Anterior cingulate cortex (tissue), 58 donors: ENCODE results near the gene ADAMTS13.
A peak's percentile ranks its signal among the peaks of the same experiment; 100 is the strongest.
"Not testable (repeated sequence)": the region's sequence is repeated elsewhere in the genome, so short reads cannot be mapped to it uniquely, and the experiment has no call there.

Source experiments
- DNase-seq, 58 donors: peaks; one replicate each; lab custom pipeline; 2025; lab: John Stamatoyannopoulos, UW

ADAMTS13 gene

DNA sequence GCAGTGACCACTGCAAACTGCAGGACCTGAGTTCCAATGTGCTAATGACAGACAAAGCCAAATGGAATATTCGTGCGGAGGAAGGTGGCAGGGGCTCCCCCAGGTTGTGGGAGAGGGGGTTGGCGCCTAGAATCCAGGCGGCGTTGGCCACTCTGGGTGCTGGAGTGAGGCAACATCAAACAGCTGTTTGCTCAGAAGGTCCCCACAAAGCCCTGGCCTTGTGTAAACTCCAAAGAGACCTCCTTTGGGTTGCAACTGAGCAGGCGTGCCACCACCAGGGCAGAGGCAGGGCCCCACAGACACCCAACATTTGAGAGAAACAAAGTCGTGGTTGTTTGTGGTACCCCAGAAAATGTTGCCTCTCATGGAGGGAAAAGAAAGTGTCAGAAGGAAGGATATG, 31.5 kb upstream of the ADAMTS13 start:
- DNase-seq, result no peak

DNA sequence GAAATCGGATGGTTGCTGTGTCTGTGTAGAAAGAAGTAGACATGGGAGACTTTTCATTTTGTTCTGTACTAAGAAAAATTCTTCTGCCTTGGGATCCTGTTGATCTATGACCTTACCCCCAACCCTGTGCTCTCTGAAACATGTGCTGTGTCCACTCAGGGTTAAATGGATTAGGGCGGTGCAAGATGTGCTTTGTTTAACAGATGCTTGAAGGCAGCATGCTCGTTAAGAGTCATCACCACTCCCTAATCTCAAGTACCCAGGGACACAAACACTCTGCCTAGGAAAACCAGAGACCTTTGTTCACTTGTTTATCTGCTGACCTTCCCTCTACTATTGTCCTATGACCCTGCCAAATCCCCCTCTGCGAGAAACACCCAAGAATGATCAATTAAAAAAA, 30.7 kb upstream of the ADAMTS13 start:
- not testable (repeated sequence) for DNase-seq

DNA sequence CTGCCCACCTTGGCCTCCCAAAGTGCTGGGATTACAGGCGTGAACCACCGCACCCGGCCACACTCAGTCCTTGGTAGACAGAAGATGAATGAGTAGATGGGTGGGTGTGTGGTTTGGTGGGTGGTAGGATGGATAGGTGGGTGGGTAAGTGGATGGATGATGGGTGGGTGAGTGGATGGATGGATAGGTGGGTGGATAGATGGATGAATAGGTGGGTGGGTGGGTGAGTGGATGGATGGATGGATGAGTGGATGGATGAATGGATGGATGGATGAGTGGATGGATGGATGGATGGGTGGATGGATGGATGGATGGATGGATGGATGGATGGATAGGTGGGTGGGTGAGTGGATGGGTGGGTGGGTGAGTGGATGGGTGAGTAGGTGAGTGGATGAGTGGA, 29.9 kb upstream of the ADAMTS13 start:
- not testable (repeated sequence) for DNase-seq

DNA sequence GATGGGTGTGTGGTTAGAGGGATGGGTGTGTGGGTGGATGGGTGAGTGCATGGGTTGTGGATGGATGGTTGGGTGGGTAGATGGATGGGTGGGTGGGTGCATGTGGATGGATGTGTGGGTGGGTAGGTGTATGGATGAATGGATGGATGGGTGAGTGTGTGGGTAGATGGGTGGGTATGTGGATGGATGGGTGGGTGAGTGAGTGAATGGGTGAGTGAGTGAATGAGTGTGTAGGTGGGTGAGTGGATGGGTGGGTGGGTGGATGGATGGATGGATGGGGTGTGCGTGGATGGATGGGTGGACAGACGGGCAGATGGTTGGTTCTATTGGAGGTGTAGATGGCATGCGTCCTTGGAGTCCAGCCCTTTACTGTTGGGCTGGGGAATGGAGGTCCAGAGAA, 28.8 kb upstream of the ADAMTS13 start:
- no peak for DNase-seq

DNA sequence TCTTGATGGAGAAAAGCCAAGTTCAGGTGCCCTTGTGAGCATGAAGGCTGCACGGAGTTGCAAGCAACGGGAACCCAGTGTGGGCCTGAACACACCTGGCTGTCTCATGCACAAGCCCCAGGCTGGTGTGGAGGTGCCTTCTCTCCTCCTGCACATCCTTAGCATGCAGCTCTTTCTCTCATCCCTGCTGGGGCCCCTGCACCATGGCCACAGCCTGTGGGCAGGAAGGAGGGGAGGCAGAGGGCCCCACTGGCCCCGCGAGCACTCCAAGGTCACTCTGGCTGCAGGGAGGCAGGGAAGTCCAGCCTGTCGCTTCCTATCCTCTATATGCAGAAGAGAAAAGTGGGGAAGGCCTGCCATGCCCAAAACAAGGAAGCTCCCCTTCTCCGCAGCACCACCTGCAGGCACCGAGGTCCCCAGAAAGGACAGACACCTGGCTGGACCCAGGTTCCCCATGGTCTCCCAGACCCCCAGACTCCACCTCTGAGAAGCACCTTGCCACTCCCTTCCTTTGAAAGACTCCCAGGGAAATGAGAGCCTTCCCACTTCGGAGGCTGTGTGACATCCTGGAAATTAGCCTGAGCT, 27.4 kb upstream of the ADAMTS13 start:
- no peak for DNase-seq

DNA sequence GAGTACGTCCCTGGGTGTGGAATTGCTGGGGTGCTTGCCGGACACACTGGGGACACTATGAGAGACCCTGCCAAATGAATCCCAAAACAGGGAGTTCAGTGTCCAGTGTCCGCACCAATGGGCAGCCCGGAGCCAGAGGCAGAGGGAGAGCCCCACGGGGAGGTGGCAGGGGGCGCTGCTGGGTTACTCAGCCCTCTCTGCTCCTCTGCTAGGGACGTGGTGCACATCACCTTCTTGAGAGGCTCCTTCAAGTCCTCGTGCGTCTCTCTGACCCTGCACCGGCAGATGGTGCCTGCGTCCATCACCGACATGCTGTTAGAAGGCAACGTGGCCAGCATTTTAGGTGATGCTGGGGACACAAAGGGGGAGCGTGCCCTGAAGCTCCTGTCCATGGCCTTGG, 25.2 kb upstream of the ADAMTS13 start:
- DNase-seq, result no peak

DNA sequence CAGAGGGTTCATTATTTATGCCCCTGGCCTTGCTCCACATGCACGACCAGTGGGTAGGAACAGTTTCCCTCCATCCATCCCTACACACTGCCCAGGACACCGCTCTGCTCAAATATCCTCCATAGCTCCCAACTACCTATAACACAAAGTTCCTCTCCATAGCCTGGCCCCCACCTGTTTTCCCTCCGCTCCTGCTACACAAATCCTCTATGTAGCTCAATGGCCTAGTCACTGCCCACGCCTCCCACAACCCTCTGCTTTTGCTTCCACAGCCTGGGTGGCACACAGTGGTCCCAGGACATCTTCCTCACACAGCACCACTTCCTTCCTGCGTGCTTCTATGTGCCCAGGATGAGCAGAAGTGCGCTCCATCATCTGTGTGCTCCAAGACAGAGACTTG, 24.8 kb upstream of the ADAMTS13 start:
- DNase-seq, result no peak

DNA sequence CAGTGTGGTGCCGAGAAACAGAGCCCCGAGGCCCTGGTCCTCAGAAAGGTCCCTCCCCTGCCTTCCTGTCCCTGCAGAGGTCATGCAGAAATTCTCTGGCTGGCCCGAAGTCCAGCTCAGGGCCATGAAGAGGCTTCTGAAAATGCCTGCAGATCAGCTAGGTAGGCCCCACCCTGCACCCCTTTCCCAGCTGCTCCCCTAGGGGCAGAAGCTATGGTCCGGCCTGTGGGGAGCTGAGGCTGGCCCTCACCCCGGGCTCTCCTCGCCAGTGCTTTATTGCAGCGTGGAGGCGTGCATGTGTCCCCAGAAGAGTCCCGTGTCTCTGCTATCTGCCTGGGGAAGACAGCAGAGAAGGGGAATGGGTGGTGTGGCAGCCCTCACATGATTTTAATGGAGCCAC, 24.3 kb upstream of the ADAMTS13 start:
- no peak for DNase-seq

DNA sequence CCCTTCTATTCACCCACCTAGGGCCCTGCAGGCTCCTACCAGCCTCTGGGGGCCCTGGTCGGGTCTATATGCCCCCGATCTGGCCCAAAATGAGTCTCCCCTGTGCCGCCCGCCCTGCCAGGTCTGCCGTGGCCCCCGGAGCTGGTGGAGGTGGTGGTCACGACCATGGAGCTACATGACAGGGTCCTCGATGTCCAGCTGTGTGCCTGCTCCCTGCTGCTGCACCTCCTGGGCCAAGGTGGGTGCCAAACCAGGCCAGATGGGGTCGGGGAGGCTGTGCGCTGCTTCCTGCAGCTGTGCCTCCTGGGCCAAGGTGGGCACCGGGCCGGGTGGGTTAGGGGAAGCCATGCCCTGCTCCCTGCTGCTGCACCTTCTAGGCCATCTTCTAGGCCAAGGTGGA, 21.9 kb upstream of the ADAMTS13 start:
- DNase-seq, result no peak

DNA sequence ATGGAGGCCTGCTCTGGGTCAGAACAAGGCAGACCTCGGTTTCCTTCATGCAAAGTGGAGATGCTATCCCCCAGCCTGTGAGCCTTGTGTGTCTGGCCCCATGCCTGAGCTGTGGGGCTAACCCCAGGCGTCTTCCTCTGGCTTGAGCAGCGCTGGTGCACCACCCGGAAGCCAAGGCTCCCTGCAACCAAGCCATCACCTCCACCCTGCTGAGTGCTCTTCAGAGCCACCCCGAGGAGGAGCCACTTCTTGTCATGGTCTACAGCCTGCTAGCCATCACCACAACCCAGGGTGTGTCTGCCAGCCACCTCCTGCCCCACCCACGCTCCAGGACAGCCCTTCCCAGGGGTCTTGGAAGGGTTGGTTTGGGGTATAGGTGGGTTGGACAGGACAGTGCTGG, 20.6 kb upstream of the ADAMTS13 start:
- no peak for DNase-seq

DNA sequence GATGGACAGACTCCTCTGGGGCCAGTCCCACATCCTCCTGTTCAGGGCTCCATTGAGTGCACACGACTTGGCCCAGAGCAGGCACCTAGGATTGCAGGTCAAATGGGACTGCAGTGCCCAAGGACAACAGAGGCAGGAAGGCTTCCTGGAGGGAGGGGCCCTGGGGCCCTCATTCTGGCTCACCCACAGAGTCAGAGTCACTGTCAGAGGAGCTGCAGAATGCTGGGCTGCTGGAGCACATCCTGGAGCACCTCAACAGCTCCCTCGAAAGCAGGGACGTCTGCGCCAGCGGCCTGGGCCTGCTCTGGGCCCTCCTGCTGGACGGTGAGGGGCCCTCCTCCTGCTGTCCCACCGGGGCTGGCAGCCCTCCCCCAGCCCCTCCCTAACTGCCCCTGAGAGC, 19.5 kb upstream of the ADAMTS13 start:
- no peak for DNase-seq

DNA sequence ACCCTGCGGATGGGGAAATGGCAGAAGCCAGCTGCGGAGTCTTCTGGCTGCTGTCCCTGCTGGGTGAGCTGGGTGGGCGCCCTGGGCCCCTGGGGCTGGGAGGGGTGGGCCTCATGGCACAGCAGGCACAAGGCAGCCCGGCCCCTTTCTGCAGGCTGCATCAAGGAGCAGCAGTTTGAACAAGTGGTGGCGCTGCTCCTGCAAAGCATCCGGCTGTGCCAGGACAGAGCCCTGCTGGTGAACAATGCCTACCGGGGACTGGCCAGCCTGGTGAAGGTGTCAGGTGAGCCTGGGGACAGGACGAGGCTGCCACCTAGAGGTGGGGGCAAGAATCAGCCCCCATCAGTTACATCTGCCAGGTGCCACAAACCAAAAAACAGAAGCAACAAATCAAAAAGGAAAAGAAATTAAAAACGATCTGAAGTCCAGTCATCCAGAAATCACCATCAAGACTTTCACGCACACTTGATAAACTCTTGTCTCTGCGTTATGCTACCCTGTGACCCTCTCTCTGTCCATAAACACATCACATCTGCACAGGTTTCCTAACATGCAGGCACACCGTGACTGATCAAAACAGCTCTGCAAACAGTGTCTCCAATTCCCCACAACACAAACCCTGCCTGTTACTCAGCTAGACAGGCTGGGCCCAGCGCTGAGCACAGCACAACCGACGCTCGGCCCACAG, 18.3 kb upstream of the ADAMTS13 start:
- peak in 1 of 58 donors; percentile 7 for DNase-seq

DNA sequence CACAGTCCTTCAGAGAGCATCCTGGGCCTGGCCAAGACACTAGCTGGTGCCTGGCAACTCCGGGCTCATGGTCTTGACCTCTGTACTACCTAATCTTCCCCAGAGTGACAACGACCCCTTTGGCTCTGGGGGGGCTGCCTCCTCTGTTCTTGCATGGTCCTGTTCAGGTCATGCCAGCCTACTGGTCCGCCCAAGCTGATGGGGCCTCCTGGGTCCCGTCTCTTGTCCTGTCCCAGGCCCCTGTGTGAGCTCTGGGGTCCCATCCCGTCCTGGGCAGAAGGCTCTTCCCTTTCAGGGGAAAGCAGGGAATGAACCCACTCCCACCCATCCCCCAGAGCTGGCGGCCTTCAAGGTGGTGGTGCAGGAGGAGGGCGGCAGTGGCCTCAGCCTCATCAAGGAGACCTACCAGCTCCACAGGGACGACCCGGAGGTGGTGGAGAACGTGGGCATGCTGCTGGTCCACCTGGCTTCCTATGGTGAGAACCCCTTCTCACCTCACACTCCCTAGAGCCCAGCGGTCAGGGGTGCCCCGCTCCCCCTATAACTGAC, 17.6 kb upstream of the ADAMTS13 start:
- DNase-seq, result no peak

DNA sequence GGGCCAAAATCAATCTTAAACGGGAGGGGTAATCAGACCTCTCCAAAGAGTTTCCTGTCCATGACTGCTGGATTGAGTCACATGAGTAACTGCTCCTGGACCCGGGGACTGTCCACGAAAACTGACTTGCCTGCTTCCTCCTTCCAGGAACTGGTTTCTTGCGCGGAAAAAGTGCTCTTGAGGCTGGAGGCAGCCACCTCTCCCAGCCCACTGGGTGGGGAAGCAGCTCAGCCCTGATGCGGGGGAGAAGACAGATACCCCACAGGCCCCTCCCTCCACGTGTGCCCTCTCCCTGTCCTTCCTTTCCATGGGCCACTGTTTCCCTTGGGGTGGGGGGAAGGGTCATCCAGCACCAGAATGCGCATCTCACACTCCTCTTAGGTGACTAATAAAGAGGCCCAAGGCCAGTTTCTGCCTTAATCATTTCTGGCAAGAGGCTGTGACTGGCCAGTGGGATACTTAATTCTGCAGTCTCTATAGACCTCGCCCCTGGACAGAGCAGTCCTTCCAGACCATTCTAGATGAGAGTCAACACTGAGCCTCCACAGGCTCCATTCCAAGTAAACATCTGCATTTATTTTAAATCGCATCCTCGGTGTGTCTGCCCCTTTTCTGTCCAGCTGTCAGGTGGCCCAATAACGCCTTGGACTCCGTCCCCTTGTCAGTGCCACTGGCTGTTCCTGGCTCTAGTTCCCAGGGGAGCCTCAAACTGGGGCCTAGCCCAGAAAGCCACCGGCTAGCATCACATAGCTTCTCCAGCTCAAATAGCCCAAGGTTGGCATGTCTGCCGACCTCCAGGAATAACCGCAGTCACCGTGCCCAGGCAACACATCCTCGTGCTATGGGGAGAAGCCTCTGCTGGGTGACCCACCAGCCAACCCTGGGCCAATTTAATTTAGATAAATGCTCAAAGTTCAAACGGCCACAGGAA, 16.4 kb upstream of the ADAMTS13 start:
- no peak for DNase-seq

DNA sequence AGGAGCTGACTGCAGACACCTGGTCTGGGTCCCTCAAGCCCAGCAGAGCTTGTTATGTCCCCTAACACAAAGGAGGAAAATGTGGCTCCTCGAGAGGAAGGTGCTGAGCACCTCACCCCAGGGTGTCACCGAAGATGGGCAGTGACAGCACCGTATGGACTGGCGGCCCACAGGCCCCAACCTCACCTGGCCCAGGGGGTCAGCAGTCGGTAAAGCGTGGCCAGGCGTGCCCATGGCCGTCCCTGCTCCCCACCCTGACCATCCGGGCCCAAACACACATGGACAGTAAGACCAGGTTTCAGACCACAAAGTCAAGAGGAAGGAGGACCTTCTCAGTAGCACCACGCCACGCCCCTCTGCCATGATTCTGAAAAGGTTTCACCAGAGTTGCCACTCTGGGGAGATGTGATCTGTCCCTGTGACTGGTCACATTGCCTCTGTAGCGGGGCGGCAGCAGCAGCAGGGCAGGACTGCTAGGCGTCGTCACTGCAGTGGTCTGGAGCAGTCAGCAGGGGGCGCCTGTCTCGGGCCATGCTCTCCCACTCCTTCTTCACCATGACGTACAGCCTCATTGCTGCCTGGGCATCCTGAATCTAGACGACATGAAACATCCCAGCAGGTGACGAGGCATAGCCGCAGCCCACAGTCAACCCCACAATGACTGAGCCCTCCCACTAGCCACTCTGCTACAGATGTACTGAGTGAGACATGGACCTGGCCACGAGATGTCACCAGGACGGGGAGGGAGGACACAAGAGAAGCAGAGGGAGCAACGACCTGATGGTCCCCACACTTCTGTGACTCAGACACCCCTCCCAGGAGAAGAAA, 15.5 kb upstream of the ADAMTS13 start:
- peak in 53 of 58 donors; percentile 4 to 80 (median 54) for DNase-seq

DNA sequence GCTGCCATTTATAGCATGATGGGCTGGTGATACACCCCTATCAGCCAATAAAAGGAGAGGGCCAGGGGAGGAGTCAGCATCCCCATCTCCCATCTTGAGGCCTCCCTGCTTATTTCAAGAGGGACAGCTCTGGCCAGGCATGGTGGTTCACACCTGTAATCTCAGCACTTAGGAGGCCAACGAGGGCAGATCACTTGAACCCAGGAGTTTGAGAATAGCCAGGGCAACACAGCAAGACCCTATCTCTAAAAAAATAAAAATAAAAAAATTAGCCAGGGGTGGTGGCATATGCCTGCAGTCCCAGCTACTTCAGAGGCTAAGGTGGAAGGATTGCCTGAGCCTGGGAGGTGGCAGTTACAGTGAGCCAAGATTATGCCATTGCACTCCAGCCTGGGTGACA, 14.1 kb upstream of the ADAMTS13 start:
- DNase-seq, result no peak

DNA sequence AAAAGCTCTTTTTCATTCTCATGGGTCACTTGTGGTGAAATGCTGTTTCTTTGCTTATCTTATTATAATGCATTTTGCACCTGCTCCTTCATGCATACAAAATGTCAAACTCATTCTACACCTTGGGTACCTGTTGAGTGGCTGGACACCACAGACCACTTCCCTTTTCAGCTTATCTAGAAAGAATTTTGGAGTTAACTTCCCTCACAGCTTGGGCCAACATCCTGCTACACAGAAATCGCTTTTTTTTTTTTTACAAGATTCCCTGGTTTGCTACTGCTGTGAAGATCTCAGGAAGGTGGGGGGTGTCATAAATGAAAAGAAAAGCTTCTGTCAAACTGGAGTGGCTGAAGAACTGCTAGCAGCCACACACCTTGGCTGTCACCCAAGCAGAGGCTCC, 7.0 kb upstream of the ADAMTS13 start:
- no peak for DNase-seq

DNA sequence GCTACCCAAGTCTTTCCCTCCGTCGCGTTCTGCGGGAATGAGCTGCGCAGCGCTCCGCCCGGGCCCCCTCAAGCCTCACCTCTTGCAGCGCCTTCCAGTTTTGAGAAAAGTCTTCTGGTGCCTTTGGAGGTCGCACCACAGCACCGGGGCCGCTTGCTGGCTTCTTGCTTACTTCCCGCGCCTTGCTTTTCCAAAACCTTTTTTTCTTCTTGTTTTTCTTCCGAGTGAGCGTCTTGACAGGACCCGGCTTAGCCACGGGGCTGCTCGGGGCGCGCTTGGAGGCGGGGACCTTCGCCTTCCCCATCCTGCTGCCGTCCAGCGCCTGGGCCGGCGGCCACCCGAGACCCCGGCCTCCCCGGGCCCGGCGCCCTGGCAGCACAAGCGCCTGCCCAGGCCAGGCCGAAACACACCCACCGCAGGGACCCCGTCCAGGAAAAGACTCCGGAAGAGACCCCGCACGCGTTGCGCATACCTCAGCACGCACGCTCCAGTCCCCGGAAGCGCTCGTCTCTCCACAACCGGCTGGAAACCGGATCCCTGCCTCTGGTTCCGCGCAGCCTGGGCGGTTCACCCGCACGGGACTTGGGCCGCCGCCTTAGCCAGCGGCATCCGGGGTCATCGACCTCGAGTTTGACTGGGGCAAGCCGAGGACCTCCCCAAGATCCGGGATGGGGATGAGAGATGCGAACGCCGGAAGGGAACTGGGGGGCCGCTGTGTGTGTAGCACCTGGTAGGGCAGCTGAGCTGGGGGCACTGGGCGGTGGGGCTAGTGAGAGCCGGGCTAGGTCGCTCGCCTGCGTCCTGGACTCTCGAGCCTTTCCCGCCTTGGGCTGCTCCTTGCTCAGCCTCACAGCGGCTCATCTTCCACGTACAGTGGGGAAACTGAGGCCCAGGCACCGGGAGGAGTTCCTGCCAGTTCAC, 4.4 kb upstream of the ADAMTS13 start, which contains the start of gene REXO4:
Gene REXO4, minus strand, starts transcription at position 470 of the 921 bp plus-strand sequence. Its CDS starts 166 bp downstream, at position 304.
- DNase-seq, result peak; percentile 49 to 94 (median 80)

DNA sequence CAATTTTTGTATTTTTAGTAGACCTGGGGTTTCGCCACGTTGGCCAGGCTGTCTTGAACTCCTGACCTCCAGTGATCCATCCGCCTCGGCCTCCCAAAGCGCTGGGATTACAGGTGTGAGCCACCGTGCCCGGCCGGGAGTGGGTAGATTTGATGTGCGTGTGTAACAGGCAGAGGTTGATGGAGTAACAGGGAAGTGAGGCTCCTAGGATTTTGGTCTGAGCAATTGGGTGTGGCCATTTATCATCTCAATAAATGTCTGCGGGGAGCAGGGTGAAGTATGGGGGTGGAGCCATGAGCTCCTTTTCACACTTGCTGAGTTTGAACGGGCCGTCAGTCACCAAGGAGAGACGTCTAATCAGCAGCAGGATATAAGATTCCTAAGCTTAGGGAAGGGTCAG, 3.2 kb upstream of the ADAMTS13 start:
- DNase-seq, result no peak
